Measurements from ENCODE around the gene LBHD2. TPM values are rescaled to one million over a fixed set of nuclear protein-coding genes. Genes with fewer than 3 reads are reported as not detected.

Gene LBHD2
- total and polyA plus RNA-seq, 2 donors (not counting 1 experiment from before 2014, with no cell fraction given): not detected

GRCh38 chr14:103139132-103140025, 55.4 kb downstream of the LBHD2 start:
- peaks cover 0 to 11% of the 10 kb centered on the region in 2 donors for H3K4me1 ChIP-seq (ENCODE audit: control insufficient read depth in 2 of 2, insufficient read depth in 2 of 2, low read length in 2 of 2)
- no peak overlapping the region for H3K4me3 Mint-ChIP-seq
- no peaks in the 10 kb centered on the region for H3K79me2 ChIP-seq (ENCODE audit: control insufficient read depth, insufficient read depth, low read length)
- no peak for TF ChIP-seq EZH2 (IDR thresholded peaks at IDR 0.05; ENCODE audit: borderline replicate concordance, insufficient read depth, low read depth, low read length, poor library complexity, severe bottlenecking)
- no peak for TF ChIP-seq CTCF (IDR thresholded peaks at IDR 0.05)
- no peak overlapping the region for H3K27ac ChIP-seq (ENCODE audit: low read length in 2 of 2)
- no peak overlapping the region for H3K4me2 ChIP-seq (replicated peaks; ENCODE audit: low read depth, low read length, poor library complexity, severe bottlenecking)
- ChIA-PET POLR2A (interaction anchor here (0.7 kb wide), 1 partner anchor 613 kb away, joined by 3 read pairs; no protein-coding TSS in a partner anchor), CTCF (interaction anchor here (0.6 to 3.2 kb wide), 3 partner anchors 29 to 34 kb away, joined by 3 to 24 read pairs (median 4); no protein-coding TSS in a partner anchor)
- H3K27me3 Mint-ChIP-seq: peaks cover 34% of the 10 kb centered on the region
- no peaks in the 10 kb centered on the region for H4K20me1 ChIP-seq (ENCODE audit: control insufficient read depth, insufficient read depth, low read length, poor library complexity, severe bottlenecking)
- H3K27ac Mint-ChIP-seq: no peak overlapping the region
- WGBS (ENCODE audit: insufficient coverage): 87% methylated on average over 25 of the region's 29 CpGs
- H3K4me1 Mint-ChIP-seq: peaks cover 17% of the 10 kb centered on the region
- H3K9ac ChIP-seq (ENCODE audit: low read length): no peak overlapping the region
- no peak overlapping the region for H3K4me3 ChIP-seq (ENCODE audit: control extremely low read depth in 1 of 5, extremely low read depth in 1 of 5, insufficient read depth in 1 of 5, low read depth in 2 of 5, low read length in 4 of 5)
- ATAC-seq (ENCODE audit: low read depth) (no peak), DNase-seq (no peak)
- intact Hi-C loops (cut with micrococcal nuclease): loop anchor here (2.0 kb wide), 1 partner anchor 35 kb away; no protein-coding TSS in a partner anchor
- H3K27me3 ChIP-seq (replicated peaks in 1 of 4; ENCODE audit: control extremely low read depth in 1 of 4, control insufficient read depth in 3 of 4, insufficient read depth in 4 of 4, low read length in 3 of 4): peaks cover 0 to 22% (median 5%) of the 10 kb centered on the region in 4 experiments
- no peak overlapping the region for H2AFZ ChIP-seq (ENCODE audit: insufficient read depth, low read depth, low read length, poor library complexity, severe bottlenecking)
- H3K9me3 Mint-ChIP-seq (ENCODE audit: insufficient read depth): no peaks in the 10 kb centered on the region
- no peaks in the 10 kb centered on the region for H3K9me3 ChIP-seq (ENCODE audit: control extremely low read depth in 1 of 3, control insufficient read depth in 2 of 3, insufficient read depth in 1 of 3, low read length in 2 of 3)
- no peaks in the 10 kb centered on the region for H3K36me3 ChIP-seq (replicated peaks in 1 of 2; ENCODE audit: control extremely low read depth in 1 of 2, control insufficient read depth in 1 of 2, extremely low read depth in 1 of 2, insufficient read depth in 2 of 2, low read length in 1 of 2)

Other genes with a start within 250 kb of the LBHD2 start
- gene AMN, start 161.5 kb upstream of the LBHD2 start, total RNA-seq: 10.6 and 11.5 TPM in 2 replicates
- 9.2 and 15.0 TPM in 2 replicates for gene AMN, start 161.5 kb upstream of the LBHD2 start, polyA plus RNA-seq
- 52.5 and 59.2 TPM in 2 replicates for gene CDC42BPB, start 26.7 kb upstream of the LBHD2 start, total RNA-seq
- 20.6 and 23.9 TPM in 2 replicates for gene CDC42BPB, start 26.7 kb upstream of the LBHD2 start, polyA plus RNA-seq
- not detected in 2 replicates for gene EXOC3L4, start 10.5 kb downstream of the LBHD2 start, total RNA-seq
- gene EXOC3L4, start 10.5 kb downstream of the LBHD2 start, polyA plus RNA-seq: not detected in 2 replicates
- 1.5 and 1.9 TPM in 2 replicates for gene TNFAIP2, start 39.3 kb downstream of the LBHD2 start, total RNA-seq
- gene TNFAIP2, start 39.3 kb downstream of the LBHD2 start, polyA plus RNA-seq: 9.0 and 11.8 TPM in 2 replicates